ENCODE data around the gene FAM47E.

The FAM47E gene

GRCh38 chr4:76296286-76296820, 44.8 kb downstream of the FAM47E start:
- H3K4me1 ChIP-seq (ENCODE audit: low read depth, poor library complexity, severe bottlenecking) = peaks cover 47% of the 10 kb centered on the region
- H3K36me3 ChIP-seq (ENCODE audit: insufficient read depth) = no peaks in the 10 kb centered on the region
- H3K4me2 ChIP-seq = no peak overlapping the region
- peaks cover 4% of the 10 kb centered on the region; the same call in 1 of the 2 replicates for H3K79me2 ChIP-seq (ENCODE audit: insufficient read depth, low read depth)
- no peak for TF ChIP-seq CTCF (conservative IDR thresholded peaks at IDR 0.05; ENCODE audit: low read depth, low read length)
- H2AFZ ChIP-seq (ENCODE audit: low read depth) = no peak overlapping the region
- H4K20me1 ChIP-seq (ENCODE audit: insufficient read depth) = no peaks in the 10 kb centered on the region
- H3K9ac ChIP-seq = no peak overlapping the region
- H3K27ac ChIP-seq = no peak overlapping the region
- no peaks in the 10 kb centered on the region for H3K27me3 ChIP-seq (ENCODE audit: insufficient read depth, low read depth)
- no peak overlapping the region for H3K4me3 ChIP-seq (IDR thresholded peaks at IDR 0.05; ENCODE audit: insufficient read depth, low read depth, low read length)

GRCh38 chr4:76298227-76298626, 46.7 kb downstream of the FAM47E start:
- H3K27me3 ChIP-seq (ENCODE audit: insufficient read depth, low read depth) = no peaks in the 10 kb centered on the region
- no peak overlapping the region for H3K4me2 ChIP-seq
- H2AFZ ChIP-seq (ENCODE audit: low read depth) = no peak overlapping the region
- no peak for TF ChIP-seq CTCF (conservative IDR thresholded peaks at IDR 0.05; ENCODE audit: low read depth, low read length)
- no peaks in the 10 kb centered on the region for H3K36me3 ChIP-seq (ENCODE audit: insufficient read depth)
- no peak overlapping the region for H3K9ac ChIP-seq
- H3K27ac ChIP-seq = no peak overlapping the region; the same call in 1 of the 2 replicates
- no peaks in the 10 kb centered on the region for H4K20me1 ChIP-seq (ENCODE audit: insufficient read depth)
- peaks cover 64% of the 10 kb centered on the region for H3K4me1 ChIP-seq (ENCODE audit: low read depth, poor library complexity, severe bottlenecking)
- H3K4me3 ChIP-seq (IDR thresholded peaks at IDR 0.05; ENCODE audit: insufficient read depth, low read depth, low read length) = peak overlapping the region; percentile 6
- peaks cover 4% of the 10 kb centered on the region; the same call in 1 of the 2 replicates for H3K79me2 ChIP-seq (ENCODE audit: insufficient read depth, low read depth)

GRCh38 chr4:76300012-76300411, 48.5 kb downstream of the FAM47E start:
- TF ChIP-seq CTCF (conservative IDR thresholded peaks at IDR 0.05; ENCODE audit: low read depth, low read length) = no peak
- Histone ChIP-seq H3K4me1 (ENCODE audit: low read depth, poor library complexity, severe bottlenecking) (peaks cover 67% of the 10 kb centered on the region), H3K4me2 (peak overlapping the region; percentile 88), H4K20me1 (ENCODE audit: insufficient read depth) (no peaks in the 10 kb centered on the region), H3K36me3 (ENCODE audit: insufficient read depth) (no peaks in the 10 kb centered on the region), H3K79me2 (ENCODE audit: insufficient read depth, low read depth) (peaks cover 21% of the 10 kb centered on the region), H3K27ac (peak overlapping the region; percentile 90), H2AFZ (ENCODE audit: low read depth) (no peak overlapping the region), H3K9ac (no peak overlapping the region), H3K4me3 (IDR thresholded peaks at IDR 0.05; ENCODE audit: insufficient read depth, low read depth, low read length) (no peak overlapping the region), H3K27me3 (ENCODE audit: insufficient read depth, low read depth) (no peaks in the 10 kb centered on the region)

- H3K9ac ChIP-seq = peak overlapping the region; percentile 44; the same call in 1 of the 2 replicates
- no peak for TF ChIP-seq CTCF (conservative IDR thresholded peaks at IDR 0.05; ENCODE audit: low read depth, low read length)
- H3K4me3 ChIP-seq (IDR thresholded peaks at IDR 0.05; ENCODE audit: insufficient read depth, low read depth, low read length) = no peak overlapping the region
Measured at GRCh38 chr4:76301068-76301774, 49.7 kb downstream of the FAM47E start.

More at GRCh38 chr4:76301068-76301774, 49.7 kb downstream of the FAM47E start:
- Histone ChIP-seq H3K4me1 (ENCODE audit: low read depth, poor library complexity, severe bottlenecking) (peaks cover 71% of the 10 kb centered on the region), H2AFZ (ENCODE audit: low read depth) (no peak overlapping the region), H3K79me2 (ENCODE audit: insufficient read depth, low read depth) (peaks cover 33% of the 10 kb centered on the region), H3K27ac (peak overlapping the region; percentile 90), H3K4me2 (peak overlapping the region; percentile 88), H3K27me3 (ENCODE audit: insufficient read depth, low read depth) (no peaks in the 10 kb centered on the region), H3K36me3 (ENCODE audit: insufficient read depth) (no peaks in the 10 kb centered on the region), H4K20me1 (ENCODE audit: insufficient read depth) (no peaks in the 10 kb centered on the region)

All from KMS-11 (cell line).